HTERT RPE-1 (cell line): Measurements from ENCODE around the gene LYPLA2.
"Not testable (repeated sequence)": the region's sequence is repeated elsewhere in the genome, so short reads cannot be mapped to it uniquely, and the experiment has no call there.

ENCODE experiments used
- in situ Hi-C: fragments of 300-500 bp; cut with MboI; formaldehyde crosslinking; loops from 4 replicates; pipeline ENCODE4 v1.14.3; 2020; ENCODE audit warnings: low sequenced_read_pairs

The LYPLA2 gene

DNA sequence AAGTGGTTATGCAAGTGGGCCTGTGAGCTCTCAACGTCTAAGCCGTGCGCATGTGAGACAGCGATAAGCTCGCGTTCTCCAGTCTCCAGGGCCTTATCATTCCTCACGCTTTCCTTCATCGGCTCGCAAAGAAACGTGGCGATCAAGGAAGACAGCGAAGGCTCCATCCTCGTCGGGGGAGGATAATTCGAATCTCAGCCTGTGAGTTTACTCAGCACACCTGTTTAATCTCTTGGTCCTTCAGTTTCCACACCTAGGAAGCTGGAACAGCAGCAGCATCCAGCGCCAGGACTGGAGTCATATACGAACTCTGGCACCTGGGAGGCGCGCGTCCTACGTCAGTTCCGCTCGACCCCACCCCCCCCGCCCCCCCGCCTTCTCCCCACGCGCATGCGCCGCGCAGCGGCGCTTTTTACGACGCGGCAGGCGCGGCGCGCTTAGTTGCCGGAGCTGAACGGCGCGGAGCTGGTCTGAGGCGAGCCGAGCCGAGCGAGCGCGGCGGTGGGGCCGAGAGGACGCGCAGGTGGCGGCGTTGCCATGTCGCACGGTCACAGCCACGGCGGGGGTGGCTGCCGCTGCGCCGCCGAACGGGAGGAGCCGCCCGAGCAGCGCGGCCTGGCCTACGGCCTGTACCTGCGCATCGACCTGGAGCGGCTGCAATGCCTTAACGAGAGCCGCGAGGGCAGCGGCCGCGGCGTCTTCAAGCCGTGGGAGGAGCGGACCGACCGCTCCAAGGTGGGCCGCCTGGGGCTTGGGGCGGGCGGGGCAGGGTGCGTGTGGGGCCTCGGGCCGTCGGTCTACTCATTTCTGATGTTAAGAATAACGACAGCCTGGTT is 12.7 kb upstream of the LYPLA2 start, which contains the start of gene PITHD1:
TSS of gene PITHD1 (plus strand) at position 440 of the 836 bp plus-strand sequence. CDS start at position 538, 98 bp downstream.
- in situ Hi-C loops: no loop called here

DNA sequence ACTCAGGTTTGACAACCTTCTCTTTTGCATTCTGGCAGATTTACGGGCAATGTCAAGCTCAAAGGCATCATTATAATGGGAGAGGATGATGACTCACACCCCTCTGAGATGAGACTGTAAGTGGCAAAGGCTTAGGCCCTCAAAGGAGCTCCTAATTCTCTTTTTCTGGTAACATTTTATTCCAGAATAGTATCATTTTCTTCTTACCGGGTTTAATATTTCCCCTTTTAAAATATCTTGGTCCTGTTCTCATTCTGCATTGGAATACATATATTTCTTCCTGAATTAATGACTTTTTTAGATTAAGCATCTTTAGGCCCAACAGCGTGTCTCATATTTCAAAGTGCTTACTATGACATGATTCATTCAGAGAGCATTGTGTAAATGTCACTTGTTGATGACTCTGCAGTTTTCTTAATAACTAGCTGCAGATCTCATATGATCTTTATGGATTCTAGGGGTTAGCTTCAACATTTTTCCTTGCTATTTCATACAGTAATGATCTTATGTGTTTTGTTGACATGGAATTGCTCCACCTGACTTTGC is 11.0 kb upstream of the LYPLA2 start:
- in situ Hi-C loops: no loop called here

DNA sequence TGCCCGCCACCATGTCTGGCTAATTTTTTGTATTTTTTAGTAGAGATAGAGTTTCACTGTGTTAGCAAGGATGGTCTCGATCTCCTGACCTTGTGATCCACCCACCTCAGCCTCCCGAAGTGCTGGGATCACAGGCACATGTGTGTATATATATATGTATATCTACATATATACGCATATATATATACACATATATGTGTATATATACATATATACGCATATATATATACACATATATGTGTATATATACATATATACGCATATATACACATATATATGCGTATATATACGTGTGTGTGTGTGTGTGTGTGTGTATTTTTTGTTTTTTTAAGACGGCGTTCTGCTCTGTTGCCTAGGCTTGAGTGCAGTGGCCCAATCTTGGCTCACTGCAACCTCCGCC is 7.8 kb upstream of the LYPLA2 start:
- in situ Hi-C loops: not testable (repeated sequence)

DNA sequence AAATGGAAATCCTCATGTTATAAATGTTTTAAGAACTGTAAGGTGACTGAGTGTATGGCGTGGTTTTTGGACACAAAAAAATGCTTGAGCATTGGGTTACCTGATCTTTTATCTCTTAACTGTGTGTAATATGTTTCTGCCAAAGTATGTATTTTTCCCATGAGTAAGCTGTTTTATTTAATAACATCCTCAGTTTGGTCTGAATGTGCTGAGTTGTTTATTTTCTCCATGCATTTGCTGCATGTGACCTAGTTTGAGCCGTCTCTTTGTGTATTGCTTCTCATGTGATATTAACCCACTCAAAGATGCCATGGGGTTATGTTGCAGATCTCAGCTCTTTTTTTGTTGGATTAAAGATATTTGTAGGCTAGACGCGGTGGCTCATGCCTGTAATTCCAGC is 6.1 kb upstream of the LYPLA2 start:
- in situ Hi-C loops: no loop called here

GRCh38 chr1:23787701-23788100 is 3.2 kb upstream of the LYPLA2 start:
- in situ Hi-C loops: no loop called here

- in situ Hi-C loops: no loop called here
Measured at GRCh38 chr1:23788695-23789094, 2.2 kb upstream of the LYPLA2 start.

GRCh38 chr1:23791516-23792047 is 637 bp downstream of the LYPLA2 start:
- in situ Hi-C loops: no loop called here

DNA sequence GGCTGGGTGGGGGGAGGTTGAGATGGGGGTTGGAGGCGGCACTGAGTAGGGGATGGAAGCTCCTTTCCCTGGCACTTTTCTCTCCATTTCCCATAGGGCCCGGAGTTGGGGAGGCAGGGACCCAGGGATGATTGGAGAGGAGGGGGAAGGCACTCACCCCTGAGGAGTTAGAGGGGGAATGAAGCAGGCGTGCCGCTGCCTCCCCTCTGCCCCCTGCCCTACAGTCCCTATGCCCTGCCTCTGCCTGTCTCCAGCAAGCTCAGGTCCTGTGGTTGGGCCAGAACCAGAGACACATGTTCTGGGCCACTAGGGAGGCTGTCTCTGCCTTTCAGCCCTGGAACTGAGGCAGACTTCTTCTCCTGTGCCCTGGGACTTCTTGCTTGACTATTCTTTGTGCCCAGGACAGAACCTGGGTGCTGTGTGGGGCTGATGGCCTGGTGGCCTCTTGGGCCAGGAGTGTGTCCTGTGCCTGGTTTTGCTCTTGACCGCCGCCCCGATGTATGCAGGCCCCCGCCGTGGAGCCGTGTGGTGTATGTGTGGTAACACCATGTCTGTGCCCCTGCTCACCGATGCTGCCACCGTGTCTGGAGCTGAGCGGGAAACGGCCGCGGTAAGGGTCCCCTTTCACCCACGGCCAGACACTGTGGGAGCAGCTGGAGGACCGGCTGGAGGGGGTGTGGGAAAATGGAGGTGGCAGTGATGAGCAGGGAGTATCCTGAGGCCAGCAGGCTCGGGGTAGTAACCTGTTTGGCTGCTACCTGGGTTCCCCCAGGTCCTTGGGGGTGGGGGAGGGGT is 1.4 kb downstream of the LYPLA2 start:
- in situ Hi-C loops: no loop called here

GRCh38 chr1:23793018-23793781 is 2.3 kb downstream of the LYPLA2 start:
- in situ Hi-C loops: no loop called here

GRCh38 chr1:23793861-23794731 is 3.2 kb downstream of the LYPLA2 start:
- in situ Hi-C loops: no loop called here

DNA sequence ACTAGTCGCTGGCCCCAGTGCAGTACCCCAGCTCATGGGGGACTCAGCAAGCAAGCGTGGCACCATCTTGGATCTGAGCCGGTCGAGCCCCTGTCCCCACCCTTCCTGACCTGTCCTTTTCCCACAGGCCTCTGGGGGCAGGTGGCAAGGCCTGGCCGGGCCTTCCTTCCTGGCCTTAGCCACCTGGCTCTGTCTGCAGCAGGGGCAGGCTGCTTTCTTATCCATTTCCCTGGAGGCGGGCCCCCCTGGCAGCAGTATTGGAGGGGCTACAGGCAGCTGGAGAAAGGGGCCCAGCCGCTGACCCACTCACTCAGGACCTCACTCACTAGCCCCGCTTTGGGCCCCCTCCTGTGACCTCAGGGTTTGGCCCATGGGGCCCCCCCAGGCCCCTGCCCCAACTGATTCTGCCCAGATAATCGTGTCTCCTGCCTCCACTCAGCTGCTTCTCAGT is 3.8 kb downstream of the LYPLA2 start:
- in situ Hi-C loops: not testable (repeated sequence)

GRCh38 chr1:23795676-23796465 is 4.9 kb downstream of the LYPLA2 start:
- in situ Hi-C loops: no loop called here

GRCh38 chr1:23796466-23797271 is 5.7 kb downstream of the LYPLA2 start:
- in situ Hi-C loops: no loop called here

DNA sequence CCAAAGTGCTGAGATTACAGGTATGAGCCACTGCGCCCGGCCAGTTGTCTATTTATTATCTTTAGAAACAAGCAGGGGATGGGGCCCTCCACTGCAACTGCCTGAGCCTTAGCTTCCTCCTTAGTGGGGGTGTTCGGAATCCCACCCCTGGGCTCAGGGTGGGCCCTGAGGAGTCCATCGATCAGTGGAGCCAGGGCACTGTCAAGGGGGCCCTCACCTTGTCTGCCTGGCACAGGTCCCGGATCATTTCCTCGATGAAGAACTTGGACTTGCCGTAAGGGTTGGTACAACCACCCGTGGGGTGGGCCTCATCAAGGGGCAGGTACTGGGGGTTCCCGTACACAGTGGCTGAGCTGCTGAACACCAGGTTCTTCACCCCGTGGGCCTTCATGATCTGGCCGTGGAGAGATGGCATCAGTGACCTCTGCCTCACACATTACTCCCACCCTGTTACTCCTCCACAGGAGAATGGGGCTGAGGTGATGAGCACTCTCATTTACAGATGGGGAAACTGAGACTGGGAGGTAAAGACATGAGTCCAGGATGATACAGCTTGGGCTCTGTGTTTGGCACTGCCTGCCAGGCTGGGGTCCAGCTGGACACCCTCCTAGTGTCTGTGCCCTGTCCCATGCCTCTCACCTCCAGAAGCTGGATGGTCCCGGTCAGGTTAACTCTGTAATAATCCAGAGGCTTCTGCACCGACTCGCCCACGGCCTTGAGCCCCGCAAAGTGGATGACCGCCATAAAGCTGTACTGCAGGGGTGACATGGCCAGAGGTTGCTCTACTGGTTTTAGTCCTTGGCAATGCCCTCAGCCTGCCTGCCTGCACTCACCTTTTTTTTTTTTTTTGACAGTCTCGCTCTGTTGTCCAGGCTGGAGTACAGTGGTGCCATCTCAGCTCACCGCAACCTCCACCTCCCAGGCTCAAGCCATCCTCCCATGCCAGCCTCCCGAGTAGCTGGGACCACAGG is 6.8 kb downstream of the LYPLA2 start:
- in situ Hi-C loops: no loop called here

DNA sequence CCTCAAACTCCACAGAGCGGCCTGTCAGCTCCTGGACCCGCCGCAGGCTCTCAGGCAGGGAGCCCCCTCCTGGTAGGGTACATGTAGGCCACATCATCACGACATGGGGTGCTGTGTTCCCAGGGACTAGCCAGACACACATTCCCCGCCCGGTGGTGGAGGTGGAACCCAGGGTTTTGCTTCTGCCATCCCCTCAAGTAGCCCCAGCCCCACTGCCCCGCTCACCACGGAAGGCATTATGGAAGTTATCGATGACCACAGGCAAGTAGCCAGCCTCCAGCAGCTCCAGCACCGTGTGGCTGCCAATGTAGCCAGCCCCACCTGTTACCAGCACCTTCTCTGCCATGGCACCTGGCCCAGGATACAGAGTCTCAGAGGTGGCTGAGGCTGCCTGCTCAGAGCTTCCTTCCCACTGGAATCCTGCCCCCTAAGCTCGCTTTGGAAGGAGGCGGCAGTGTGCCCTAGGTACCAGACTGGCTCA is 7.8 kb downstream of the LYPLA2 start:
- in situ Hi-C loops: no loop called here

DNA sequence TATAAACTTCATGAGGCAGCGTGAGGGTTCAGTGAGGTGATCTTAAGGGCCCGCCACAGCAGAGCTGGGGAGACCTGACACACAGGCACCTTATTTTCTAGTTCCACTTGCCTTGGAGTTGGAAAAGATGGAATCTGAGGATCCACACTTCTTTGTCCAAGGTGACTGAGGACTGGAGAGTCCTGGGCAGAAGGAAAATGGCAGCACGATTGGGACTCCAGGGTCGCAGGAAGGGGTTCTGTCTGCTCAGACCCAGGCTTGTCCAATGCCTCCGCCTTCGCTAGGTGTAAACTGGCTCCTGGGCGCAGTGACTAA is 8.3 kb downstream of the LYPLA2 start:
- in situ Hi-C loops: no loop called here
